ENCODE data around the gene PODXL2.

DNA sequence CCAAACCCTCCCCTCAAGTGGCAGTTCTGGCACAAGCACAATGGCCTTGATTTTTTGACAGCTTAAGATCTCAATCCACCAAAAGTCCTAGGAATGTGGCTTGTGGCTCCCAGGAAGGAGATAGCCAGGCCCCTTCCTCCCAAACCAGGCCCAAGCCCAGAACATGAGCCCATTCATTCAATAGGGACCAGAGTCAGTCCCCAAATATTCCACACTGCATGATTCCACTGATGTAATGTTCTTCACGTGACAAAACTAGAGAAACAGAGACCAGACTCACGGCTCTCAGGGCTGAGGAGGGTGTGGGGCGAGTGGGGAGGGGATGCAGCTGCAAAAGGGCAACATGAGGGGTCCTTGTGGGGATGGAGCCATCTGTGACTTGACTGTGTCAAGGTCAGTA lies 69.3 kb downstream of the PODXL2 start:
- TF ChIP-seq CTCF (IDR thresholded peaks at IDR 0.05), result no peak
- TF ChIP-seq EZH2 (IDR thresholded peaks at IDR 0.05; ENCODE audit: borderline replicate concordance, insufficient read depth, low read depth, low read length, poor library complexity, severe bottlenecking), result no peak

Data from B cell (primary cell).